HG03460 (cell line): ENCODE data around the gene RSBN1.

Experiments used
- ATAC-seq: cut with Tn5 transposase; IDR thresholded peaks from one replicate; pipeline ENCODE4 v1.9.1; 2021; ENCODE audit not compliant: unreplicated experiment

Gene RSBN1

GRCh38 chr1:113812661-113813135 is 422 bp upstream of the RSBN1 start:
- no peak for ATAC-seq

- peak; percentile 5 for ATAC-seq
Measured at GRCh38 chr1:113811156-113811887, 954 bp downstream of the RSBN1 start.

GRCh38 chr1:113809670-113810602 is 2.3 kb downstream of the RSBN1 start:
- ATAC-seq = no peak

- no peak for ATAC-seq
Measured at GRCh38 chr1:113808450-113809195, 3.7 kb downstream of the RSBN1 start.

- no peak for ATAC-seq
Measured at GRCh38 chr1:113805639-113806038, 6.6 kb downstream of the RSBN1 start.

GRCh38 chr1:113805256-113805531 is 7.1 kb downstream of the RSBN1 start:
- ATAC-seq = no peak

- ATAC-seq = no peak
Measured at GRCh38 chr1:113804421-113805255, 7.6 kb downstream of the RSBN1 start.

GRCh38 chr1:113802367-113803007 is 9.8 kb downstream of the RSBN1 start:
- ATAC-seq = no peak

GRCh38 chr1:113800487-113800886 is 11.8 kb downstream of the RSBN1 start:
- no peak for ATAC-seq

- no peak for ATAC-seq
Measured at GRCh38 chr1:113797472-113797871, 14.8 kb downstream of the RSBN1 start.

- ATAC-seq = no peak
Measured at GRCh38 chr1:113793878-113794834, 18.1 kb downstream of the RSBN1 start.

GRCh38 chr1:113792986-113793385 is 19.3 kb downstream of the RSBN1 start:
- ATAC-seq = no peak

GRCh38 chr1:113792471-113792870 is 19.8 kb downstream of the RSBN1 start:
- no peak for ATAC-seq

- ATAC-seq = no peak
Measured at GRCh38 chr1:113788802-113789201, 23.5 kb downstream of the RSBN1 start.

- ATAC-seq = no peak
Measured at GRCh38 chr1:113787663-113788062, 24.6 kb downstream of the RSBN1 start.

- no peak for ATAC-seq
Measured at GRCh38 chr1:113786069-113786468, 26.2 kb downstream of the RSBN1 start.

- ATAC-seq = peak; percentile 66
Measured at GRCh38 chr1:113784104-113784779, 28.0 kb downstream of the RSBN1 start.
